ENCODE data around the gene DUSP2.

Gene DUSP2

DNA sequence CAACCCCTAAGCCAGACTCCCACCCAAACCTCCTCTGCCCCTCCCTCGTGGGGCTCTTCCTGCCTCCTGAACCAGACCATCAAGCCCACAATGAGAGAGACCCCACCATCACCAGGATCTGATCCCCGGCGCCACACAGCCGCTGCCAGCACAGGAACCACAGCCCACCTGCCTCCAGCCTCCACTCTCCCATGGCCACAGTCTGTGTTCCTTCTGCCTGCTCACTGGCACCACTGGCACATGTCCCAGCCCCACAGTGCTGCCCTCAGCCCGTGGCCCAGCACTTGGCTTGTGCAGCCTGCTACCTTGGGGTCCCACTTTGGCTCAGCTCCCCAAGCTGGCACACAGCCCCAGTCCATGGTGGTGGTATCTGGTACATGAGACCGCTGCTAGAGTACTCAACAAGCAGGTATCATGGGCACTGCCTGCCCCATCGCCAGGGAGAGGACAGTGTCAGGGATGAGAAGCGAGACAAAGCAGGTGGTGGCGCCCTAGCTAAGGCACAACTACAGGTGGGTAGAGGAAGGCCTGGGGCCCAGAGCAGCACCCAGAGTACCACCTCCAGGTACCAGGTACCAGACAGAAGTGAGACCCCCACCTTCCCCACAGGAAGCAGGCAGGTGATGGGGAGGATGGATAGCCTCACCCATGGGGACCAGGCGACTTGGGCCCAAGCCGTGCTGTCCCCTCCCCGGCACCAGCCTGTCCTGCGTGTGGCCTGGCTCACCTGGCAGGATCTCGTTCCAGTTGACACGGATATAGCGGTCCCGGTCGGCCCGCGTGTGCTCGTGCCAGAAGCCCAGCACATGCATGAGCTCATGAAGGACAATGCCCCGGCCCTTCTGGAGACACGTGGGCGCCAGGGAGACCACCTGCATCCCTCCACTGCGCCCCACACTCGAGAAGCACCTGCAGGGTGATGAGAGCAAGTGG is 13.2 kb downstream of the DUSP2 start:
- DNase-seq (ENCODE audit: low read depth in 2 of 3, low spot score in 1 of 3), result no peak

DNA sequence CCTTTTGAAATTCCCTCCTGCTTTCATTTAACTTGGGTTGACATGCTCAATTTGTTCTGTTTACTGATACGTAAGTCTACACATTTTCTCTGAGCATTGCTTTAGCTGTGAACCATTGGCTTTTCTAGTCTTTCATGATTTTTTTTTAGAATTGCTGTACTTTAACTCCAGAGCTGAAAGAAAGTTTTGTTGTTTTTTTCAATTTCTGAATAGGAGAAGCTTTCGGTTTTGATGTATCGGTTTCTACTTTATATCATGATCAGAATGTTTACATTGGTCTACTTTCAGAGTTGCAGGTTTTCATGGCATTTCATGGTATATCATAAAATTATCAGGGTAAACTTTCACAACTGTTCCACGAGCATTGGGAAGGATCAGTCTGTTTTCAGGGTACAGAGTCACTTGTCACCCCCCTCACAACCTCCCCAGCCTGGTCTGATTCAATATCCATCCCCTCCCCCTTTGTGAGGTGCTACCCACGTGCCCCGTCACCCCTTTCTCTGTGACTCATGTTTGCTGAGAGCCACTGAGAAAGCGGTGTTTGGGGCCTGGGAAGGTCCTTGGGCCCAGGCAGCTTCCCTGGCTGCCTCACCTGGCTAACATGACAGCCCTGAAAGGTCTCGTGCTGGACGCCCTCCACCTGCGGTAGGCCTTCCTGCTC is 14.0 kb downstream of the DUSP2 start:
- DNase-seq (ENCODE audit: low read depth in 2 of 3, low spot score in 1 of 3), result no peak

DNA sequence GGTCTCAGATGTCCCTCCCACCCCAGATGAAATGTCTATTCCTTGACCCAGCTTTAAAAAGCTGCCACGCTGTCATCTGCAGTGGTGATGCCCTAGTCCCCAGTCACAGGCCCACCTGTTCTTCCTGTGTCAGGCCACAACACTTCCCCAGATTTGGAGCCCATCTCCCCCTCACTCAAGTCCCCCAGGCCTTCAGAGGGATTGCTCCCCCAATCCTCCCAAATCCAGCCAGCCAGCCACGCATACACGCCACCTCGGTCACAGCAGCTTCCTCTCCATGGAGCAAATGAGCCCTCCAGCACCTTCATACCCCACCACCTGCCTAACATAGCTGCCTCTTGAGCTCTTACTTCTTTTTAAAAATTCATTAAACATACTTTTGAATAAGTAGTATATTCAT is 14.8 kb downstream of the DUSP2 start:
- DNase-seq (ENCODE audit: low read depth in 2 of 3, low spot score in 1 of 3), result no peak

DNA sequence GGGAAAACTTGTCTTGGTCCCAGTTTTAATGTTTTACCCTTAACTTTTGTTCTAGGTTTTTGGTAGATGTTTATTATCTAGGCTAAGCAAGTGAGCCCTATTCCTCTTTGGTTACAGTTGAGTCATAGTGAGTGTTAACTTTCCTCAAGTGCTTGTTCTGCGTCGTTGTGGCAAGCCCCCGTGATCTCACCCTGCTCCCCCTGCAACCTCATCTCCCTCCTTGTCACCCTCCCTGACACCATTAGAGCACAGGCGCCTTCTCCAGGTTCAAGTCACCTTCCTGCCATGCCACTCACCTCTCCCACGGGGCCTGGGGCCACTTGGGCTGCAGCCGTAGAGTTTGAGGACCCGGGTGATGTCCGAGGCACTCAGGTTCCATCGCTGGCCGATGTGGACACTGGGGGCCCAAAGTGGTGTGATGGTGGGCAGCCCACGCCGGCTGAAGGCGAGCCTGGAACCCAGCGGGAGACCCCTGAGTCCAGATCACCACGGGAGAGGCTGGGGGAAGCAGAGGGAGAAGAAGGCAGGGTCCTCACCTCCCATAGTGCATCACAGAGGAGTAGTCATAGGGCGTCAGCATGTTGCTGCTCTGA is 15.6 kb downstream of the DUSP2 start:
- DNase-seq (ENCODE audit: low read depth in 2 of 3, low spot score in 1 of 3), result no peak

DNA sequence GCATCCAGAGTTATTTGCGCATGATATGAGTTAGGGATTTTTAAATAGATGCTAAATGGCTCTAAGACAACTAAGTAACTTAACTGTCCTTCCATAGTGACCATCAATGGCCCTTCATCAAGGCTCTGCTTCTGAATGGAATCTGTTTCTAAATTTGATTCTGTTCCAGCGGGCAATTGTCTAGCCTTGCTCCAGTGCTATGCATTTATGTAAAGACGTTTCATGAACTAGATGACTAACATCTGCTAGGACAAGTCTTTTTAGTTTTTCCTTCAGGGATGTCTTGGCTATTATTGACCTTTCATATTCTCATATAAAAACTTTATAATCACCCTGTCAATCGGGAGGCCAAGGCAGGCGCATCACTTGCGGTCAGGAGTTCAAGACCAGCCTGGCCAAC is 16.8 kb downstream of the DUSP2 start:
- DNase-seq (ENCODE audit: low read depth in 2 of 3, low spot score in 1 of 3), result no peak

DNA sequence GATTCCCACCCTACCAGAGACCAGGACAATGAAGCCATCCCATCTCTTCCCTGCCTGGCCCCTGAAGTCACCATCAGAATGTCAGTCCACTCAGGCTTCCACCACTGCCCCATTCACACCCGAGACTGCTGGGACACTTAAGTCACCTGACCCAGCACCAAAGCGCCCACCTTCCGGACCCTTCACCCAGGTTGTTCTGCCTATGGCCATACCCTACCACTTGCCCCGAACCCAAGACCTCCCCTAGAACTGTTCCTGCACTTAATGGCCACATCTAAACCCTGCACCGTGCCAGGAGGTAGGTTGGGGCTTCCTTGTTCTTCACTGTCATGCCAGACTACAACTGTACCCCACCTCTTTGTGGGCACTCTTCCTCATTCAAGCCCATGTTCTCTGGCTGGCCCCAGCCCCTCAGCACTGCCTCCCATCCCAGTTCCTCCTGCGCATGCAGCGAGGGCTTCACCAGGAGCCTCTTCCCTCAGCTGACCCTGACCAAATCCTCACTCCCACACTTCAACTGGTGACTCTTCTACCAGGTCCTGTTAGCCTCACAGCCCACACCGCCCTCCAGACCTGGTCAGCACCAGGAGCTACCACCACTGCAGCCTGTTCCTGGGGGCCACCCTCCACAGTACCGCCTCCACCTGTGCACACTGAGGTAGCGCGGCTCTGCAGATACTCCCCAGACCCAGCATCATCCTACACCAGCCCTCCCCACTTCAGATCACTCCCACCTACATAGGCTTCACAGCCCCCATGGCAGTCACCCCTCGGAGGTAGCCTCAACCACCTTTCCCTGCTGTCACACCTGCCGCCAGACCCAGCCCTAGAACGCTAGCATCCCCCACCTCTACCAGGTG is 20.6 kb downstream of the DUSP2 start:
- DNase-seq (ENCODE audit: low read depth in 2 of 3, low spot score in 1 of 3), result no peak

DNA sequence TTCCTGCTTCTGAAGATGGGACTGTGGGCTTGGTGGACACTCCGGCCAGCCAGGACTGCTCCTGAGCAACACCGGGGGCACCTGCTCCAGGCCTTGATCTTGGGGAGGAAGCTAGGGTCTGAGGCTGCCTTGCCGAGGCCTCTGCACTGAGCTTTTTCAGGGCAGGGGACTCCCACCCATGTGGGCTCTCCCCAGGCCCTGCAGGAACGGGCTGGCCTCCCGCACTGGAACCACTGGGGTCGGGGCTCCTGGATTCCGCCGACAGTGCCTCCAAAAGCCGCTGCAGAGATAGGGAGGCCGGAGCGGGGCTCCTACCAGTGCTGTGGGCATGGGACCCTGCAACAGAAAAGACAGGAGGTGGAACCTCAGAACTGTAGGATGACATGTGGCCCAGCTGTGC is 21.3 kb downstream of the DUSP2 start:
- DNase-seq (ENCODE audit: low read depth in 2 of 3, low spot score in 1 of 3), result no peak

DNA sequence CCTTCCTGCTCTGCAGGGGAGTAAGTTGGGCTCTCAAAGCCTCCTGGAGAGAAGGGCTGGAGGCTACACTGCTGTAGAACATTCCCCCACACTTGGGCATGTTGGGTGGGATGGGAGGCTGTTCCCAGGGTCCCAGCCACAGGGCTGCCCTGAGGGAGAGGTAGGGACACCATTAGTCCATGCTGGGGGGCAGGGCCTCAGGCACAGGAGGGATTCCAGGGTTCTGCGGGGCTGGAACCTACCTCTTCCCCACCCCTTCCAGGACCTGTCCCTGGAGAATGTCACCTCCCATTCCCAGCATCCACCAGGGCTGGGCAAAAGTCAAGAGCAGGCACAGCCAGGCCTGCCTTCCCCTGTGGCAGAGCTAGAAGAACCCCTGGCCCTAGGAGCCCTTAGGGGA is 21.9 kb downstream of the DUSP2 start:
- no peak for DNase-seq (ENCODE audit: low read depth in 2 of 3, low spot score in 1 of 3)

DNA sequence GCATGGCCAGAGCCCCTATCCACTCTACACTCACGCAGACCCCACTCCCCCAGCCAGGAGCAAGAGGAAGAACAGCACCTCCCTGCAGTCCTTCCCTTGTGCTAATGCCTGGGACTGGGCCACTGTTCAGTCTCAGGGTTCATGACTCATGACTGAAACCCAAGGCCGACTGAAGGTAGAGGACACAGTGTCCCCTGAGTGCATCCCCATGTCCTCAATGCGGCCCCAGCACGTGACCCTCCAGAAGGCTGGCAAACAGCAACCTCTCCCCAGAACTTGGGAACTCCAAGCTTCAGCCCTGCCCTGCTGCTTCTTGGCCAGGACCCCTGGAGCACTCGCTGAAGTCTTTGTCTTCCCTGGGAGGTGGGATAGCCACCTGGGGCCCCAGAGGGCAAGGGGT is 22.8 kb downstream of the DUSP2 start:
- no peak for DNase-seq (ENCODE audit: low read depth in 2 of 3, low spot score in 1 of 3)

DNA sequence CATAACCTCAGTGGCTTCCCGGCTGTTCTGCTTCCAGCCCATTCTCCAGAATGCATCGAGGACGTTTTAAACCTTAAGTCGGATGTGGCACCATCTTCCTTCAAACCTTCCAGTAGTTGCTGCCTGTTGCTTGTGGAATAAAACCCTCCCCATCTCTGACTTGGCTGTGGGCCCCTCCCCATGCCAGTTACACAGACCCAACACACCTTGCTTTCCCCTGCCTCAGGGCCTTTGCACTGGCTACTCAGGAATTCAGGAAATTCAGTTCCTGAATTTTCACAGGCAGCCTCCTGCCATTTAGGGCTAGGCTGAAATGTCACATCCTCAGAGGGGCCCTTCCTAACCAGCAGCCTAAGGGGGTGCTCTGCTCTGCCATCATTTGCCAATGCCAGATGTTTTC is 23.8 kb downstream of the DUSP2 start:
- no peak for DNase-seq (ENCODE audit: low read depth in 2 of 3, low spot score in 1 of 3)

DNA sequence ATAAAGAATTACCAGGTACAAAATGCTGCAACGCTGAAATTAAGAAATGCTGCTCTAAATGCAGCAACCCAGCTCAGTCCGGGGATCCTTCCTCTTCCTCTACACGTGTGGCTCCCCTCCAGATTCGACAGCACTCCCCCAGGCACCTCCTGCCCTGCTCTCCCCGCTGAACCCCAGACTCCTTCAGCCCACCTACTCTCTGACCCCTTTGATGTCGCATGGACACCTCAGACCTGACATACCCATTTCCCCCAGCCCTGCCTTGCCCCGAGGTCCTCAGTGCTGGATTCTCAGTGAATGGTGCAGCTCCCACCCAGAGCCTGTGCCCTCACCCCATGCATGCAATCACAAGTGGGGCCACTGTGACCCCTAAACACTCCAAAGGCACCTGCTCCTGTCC is 24.2 kb downstream of the DUSP2 start:
- no peak for DNase-seq (ENCODE audit: low read depth in 2 of 3, low spot score in 1 of 3)

DNA sequence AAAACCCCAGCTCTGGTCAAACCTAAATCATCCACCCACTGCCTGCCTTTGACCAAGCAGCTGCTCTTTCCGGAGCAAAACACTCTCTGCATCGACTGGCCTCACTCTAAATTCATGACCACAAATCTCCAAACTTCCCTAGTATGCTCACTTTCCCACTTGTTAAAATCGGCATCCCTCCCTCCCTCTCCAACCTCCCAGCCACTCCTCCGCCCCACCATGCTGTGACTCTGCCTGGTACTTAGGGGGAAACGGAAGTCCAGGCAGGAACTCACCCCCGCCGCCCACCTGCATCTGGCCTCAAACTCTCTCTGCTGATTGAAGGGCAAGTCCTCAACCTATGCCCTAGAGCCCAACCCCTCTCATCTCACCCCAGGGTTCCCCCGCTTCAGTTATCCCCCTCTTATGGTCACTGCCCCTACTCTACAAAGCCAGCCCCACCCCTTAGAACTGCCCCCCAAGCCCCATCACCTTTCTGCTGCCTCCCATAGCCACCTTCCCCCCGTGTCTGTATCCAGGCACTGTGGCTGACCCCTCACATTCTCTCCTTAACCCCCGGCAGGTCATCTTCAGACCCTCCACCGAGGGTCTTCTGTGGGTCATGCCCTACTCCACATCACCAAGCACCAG is 25.0 kb downstream of the DUSP2 start:
- DNase-seq (ENCODE audit: low read depth in 2 of 3, low spot score in 1 of 3), result no peak

DNA sequence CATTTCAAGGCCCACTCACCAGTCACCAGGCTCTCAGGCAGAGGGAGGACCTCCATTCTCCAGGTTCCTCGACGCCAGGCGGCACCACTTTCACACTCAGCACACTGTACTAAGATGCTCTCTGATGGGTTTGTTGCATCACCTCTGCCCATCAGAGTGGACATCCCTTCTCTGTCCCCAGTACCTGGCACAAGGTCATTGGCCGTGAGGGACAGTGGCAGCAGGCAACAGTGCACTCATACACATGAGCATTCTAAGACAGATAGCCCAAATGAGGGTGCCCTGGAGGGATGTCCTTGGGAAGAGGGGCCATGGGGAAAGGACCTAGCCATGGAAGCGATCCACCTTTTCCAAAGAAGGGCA is 25.9 kb downstream of the DUSP2 start:
- DNase-seq (ENCODE audit: low read depth in 2 of 3, low spot score in 1 of 3), result no peak

DNA sequence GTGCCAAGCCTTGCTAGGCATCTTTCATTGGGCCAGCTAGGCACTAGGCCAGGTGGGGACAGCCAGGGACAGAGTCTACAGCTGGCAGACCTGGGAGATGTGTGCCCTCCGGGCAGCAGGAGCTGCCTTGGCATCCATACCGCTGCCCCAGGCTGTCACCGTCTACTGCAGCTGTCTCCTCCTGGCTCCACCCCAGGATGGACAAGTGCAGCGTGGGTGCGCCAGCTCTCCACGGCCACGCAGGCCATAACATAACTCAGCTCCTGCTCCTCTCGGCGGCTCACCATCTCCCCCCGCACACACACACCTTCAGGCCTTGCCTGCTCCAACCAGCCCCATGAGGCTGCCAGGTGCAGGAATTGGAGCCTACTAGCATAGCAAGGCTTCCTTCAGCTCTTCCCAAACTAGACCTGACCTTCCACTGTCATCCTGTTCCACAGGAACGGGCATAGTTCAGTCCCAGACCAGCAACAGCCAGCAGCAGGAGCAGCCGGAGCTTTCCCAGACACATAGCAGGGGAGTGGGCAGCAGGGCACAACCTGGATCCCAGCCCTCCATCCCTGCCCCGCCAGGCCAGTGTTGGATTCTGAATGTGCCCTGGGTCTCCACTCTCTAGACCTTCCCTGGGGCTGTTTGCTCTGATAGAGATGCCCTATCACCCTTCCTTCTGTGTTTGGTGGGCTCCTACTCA is 26.4 kb downstream of the DUSP2 start:
- no peak for DNase-seq (ENCODE audit: low read depth in 2 of 3, low spot score in 1 of 3)

DNA sequence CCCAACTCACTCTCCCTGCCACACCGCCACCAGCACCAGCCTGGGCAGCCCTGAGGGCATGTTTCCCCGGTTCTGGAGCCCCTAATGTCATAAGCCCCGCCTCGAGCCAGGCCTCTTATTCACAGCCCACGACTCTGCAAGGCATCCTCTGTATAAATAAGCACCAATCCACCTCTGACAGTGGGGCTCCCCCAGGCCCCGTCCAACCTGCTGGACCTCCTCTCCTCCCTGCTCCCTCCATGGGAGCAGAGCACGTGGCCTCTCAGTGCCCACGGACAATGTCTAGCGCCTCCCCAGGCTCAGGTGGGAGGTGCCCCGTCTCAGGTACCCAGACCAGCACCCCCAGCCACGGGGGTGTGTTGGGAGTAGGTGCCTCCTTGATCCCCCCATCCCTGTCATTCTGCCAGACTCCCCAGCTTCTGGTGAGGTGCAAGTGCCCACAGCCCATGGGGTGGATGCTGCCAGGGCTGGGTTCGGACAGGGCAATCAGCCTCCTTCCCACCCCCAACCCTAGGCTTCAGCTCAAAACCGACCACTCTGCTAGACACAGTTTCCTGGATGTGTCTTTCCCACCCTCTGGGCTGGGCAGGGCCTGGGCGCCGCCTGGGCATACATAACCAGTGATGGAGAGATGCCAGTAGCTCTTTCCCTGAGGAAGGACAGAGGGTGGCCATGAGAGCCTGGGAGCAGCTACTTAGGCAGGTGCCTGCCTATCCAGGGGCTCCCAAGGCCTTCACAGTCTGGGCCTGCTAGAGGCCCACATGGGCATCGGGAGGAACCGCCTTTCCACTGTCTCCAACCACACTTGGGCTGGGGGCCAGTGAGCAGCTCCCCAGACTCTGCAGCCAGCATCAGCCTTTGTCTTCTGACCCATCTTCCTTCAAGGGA is 27.3 kb downstream of the DUSP2 start:
- DNase-seq (ENCODE audit: low read depth in 2 of 3, low spot score in 1 of 3), result no peak

DNA sequence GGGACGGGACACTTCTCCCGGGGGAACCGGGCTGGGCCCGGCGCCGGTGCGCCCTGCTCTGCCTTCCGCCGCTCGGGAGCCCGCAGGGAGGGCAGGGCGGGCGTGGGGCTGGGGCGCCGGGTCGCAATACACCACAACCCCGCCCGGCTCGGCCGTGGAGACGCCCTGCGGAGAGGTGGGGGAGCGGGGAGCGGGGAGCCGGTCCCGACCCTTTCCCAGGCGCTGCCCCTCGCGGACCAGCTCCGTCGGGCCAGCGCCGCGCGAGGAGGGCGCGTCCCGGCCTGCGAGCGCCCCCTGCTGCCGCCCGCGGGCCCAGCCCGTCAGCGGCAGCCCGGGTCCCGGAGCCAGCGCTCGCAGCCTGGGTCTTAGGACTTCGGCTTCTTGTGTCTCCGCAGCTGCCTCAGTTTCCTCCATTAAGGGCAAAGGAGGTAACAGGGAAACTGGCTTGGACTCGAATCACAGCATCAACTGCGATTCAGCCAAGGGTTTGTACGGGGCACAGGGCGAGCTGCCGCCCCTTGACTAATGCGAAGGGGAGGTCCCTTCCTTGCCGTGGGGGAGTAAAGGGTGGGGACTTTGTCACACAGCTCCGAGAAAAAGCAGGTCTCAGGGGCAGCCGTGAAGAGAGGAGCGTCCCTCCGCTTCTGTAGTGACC is 28.2 kb downstream of the DUSP2 start:
- peak in 2 of 3 donors; percentile 42 to 59 for DNase-seq (ENCODE audit: low read depth in 2 of 3, low spot score in 1 of 3)

DNA sequence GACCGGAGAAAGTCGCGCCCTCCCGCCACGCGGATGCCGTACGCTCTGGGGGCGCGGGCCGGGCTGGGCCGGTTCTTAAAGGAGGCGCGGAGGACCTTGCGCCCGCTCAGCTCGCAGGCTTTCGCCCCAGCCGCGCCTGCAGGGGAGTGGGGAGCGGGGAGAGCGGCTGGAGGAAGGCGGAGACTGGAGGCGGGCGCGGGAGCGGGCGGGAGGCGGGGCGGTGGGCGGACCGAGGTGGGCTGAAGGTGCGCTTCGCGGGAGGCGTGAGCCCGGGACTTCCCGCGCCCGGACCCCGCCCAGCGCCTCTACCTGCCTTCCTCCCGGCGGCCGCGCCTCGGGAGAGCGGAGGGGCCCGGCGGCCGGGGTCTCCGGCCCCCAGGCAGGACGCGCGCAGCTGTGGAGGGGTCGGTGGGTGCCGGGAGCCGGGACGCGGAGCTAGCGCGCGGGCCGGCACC is 28.8 kb downstream of the DUSP2 start, which contains the start of gene ADRA2B:
ADRA2B (minus strand) TSS at position 148 of the 455 bp plus-strand sequence. CDS start 422 bp downstream, outside the sequence.
- DNase-seq (ENCODE audit: low read depth in 2 of 3, low spot score in 1 of 3), result peak in 2 of 3 donors; percentile 42 to 73

DNA sequence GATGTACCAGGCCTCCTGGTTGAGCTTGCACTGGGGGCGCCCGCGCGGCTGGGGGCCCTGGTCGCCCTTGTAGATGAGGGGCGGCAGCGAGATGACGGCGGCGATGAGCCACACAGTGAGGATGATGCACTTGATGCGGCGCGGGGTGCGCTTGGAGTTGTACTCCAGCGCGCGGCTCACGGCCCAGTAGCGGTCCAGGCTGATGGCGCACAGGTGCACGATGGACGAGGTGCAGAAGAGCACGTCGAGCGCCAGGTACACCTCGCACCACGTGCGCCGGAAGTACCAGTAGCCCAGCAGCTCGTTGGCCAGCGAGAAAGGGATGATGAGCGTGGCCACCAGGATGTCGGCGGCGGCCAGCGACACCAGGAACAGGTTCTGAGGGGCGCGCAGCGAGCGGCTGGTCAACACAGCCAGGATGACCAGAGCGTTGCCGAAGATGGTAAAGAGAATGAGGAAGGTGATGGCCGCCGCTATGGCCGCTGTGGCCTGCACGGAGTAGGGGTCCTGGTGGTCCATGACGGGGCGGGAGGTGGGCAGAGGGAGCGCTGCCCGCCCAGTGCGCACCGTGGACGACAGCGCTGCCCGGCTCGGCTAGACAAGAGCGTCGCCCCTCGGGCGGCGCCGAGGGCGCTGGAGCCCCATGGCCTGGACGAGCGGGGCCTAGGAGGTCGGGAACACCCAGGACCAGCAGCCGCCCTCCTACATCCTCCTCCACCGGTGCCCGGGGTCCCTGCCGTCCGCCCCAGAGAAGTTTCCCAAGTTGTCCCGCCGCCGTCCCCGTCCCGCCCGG is 29.4 kb downstream of the DUSP2 start:
- no peak for DNase-seq (ENCODE audit: low read depth in 2 of 3, low spot score in 1 of 3)
